Erythroblast (primary cell): Measurements from ENCODE around the gene CRACR2A.

Source experiments
- GATA1 ChIP-seq: IDR thresholded peaks from 2 replicates; pipeline ENCODE4 v1.6.1; 2011; ENCODE audit warnings: low read depth, mild to moderate bottlenecking, control low read depth, low read length, moderate library complexity
- POLR2A ChIP-seq: IDR thresholded peaks from 2 replicates; pipeline ENCODE4 v1.6.1; 2011; ENCODE audit warnings: mild to moderate bottlenecking, low read length

DNA sequence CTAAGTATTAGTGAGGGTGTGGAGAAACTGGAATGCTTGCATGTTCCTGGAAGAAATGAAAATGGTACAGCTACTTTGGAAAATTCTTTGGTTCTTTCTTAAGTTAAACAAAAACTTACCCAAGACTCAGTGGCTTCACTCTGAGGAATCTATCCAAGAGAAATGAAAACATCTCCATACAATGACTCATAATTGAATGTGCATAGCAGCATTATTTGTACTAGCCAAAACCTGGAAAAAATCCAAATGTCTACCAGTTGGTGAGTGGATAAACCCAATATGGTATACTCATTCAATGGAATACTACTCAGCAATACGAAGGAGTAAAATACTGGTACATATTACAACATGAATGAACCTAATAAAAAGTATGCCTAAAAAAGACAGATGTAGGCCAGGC lies 18.0 kb upstream of the CRACR2A start:
- TF ChIP-seq POLR2A (no peak), GATA1 (no peak)
